ENCODE measurements around the gene ABHD14A. TPM values are rescaled to one million over a fixed set of nuclear protein-coding genes. Genes with fewer than 3 reads are reported as not detected.

ABHD14A gene
- total RNA-seq, 1 donor from 2014 or later, result 11.8 TPM

DNA sequence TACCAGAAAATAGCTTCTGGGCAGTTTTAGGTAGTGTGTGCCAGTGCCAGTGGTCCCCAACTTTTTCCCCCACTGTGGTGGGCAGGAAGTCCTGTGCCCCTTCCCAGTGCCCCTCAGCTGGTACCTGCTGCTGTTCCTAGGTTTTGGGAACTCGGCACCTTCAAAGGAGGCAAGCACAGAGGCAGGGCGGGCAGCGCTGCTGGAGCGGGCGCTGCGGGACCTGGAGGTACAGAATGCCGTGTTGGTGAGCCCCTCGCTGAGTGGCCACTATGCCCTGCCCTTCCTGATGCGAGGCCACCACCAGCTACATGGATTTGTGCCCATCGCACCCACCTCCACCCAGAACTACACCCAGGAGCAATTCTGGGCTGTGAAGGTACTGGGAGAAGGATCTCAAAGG, 5.4 kb downstream of the ABHD14A start:
- Mint-ChIP-seq H3K4me3 (ENCODE audit: unreplicated experiment) (no peak overlapping the region), H3K36me3 (ENCODE audit: low read depth, unreplicated experiment) (no peaks in the 10 kb centered on the region), H3K27me3 (ENCODE audit: low read depth, unreplicated experiment) (no peaks in the 10 kb centered on the region), H3K9me3 (ENCODE audit: unreplicated experiment) (no peaks in the 10 kb centered on the region), H3K4me1 (ENCODE audit: low read depth, unreplicated experiment) (peaks cover 4% of the 10 kb centered on the region), H3K27ac (ENCODE audit: unreplicated experiment) (no peak overlapping the region)
- H3K9me3 ChIP-seq (ENCODE audit: insufficient read depth, low read depth, low read length), result no peaks in the 10 kb centered on the region
- peaks cover 22% of the 10 kb centered on the region for H3K4me1 ChIP-seq (ENCODE audit: insufficient read depth, low read length)
- DNase-seq (ENCODE audit: low read depth) (no peak), FAIRE-seq (no peak)
- no peak overlapping the region for H3K9ac ChIP-seq (ENCODE audit: low read length)
- peaks cover 17% of the 10 kb centered on the region for H3K79me2 ChIP-seq (ENCODE audit: insufficient read depth, low read length)
- H3K4me3 ChIP-seq (ENCODE audit: insufficient read depth, low read depth, low read length), result no peak overlapping the region
- peaks cover 2% of the 10 kb centered on the region for H3K36me3 ChIP-seq (ENCODE audit: insufficient read depth, low read length)
- no peak overlapping the region for H3K4me2 ChIP-seq (ENCODE audit: low read length)
- H3K27ac ChIP-seq (ENCODE audit: low read depth, low read length), result no peak overlapping the region
- TF ChIP-seq, protein P1, sequence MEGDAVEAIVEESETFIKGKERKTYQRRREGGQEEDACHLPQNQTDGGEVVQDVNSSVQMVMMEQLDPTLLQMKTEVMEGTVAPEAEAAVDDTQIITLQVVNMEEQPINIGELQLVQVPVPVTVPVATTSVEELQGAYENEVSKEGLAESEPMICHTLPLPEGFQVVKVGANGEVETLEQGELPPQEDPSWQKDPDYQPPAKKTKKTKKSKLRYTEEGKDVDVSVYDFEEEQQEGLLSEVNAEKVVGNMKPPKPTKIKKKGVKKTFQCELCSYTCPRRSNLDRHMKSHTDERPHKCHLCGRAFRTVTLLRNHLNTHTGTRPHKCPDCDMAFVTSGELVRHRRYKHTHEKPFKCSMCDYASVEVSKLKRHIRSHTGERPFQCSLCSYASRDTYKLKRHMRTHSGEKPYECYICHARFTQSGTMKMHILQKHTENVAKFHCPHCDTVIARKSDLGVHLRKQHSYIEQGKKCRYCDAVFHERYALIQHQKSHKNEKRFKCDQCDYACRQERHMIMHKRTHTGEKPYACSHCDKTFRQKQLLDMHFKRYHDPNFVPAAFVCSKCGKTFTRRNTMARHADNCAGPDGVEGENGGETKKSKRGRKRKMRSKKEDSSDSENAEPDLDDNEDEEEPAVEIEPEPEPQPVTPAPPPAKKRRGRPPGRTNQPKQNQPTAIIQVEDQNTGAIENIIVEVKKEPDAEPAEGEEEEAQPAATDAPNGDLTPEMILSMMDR (IDR thresholded peaks at IDR 0.05; ENCODE audit: insufficient read depth, low read depth, low read length), result no peak
- TF ChIP-seq EZH2 (IDR thresholded peaks at IDR 0.05; ENCODE audit: insufficient read depth, low read length), result no peak
- H4K20me1 ChIP-seq (ENCODE audit: insufficient read depth, low read length), result peaks cover 6% of the 10 kb centered on the region
- H2AFZ ChIP-seq (ENCODE audit: low read depth, low read length), result no peak overlapping the region
- no peaks in the 10 kb centered on the region for H3K27me3 ChIP-seq (ENCODE audit: insufficient read depth, low read length)

DNA sequence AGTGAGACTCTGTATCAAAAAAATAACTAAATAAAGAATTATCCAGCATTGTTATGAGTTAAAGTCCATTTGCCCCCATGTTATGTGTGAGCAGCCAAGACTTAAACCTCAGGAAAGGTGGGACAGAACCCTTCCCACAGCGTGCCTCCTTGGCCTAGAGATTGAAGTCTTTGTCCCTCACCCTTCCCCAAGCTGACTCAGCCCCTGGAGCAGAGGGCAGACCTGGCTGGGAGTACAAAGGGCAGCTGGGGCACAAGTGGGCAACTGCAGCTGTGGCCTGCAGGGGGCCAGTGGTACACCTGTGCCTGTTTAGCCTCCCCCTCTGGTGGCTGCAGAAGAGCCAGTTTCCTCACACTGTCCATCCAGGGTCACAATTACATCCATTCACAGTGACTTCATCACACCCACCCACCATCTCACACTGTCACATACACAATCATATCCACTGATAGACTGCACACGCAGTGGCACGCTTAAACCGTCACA, 7.5 kb downstream of the ABHD14A start:
- peaks cover 4% of the 10 kb centered on the region for H3K4me1 Mint-ChIP-seq (ENCODE audit: low read depth, unreplicated experiment)
- peak overlapping the region; percentile 73 for H3K27ac ChIP-seq (ENCODE audit: low read depth, low read length)
- FAIRE-seq (no peak), DNase-seq (ENCODE audit: low read depth) (no peak)
- TF ChIP-seq, protein P1 (IDR thresholded peaks at IDR 0.05; ENCODE audit: insufficient read depth, low read depth, low read length), result peak; percentile 50
- TF ChIP-seq EZH2 (IDR thresholded peaks at IDR 0.05; ENCODE audit: insufficient read depth, low read length), result no peak
- no peaks in the 10 kb centered on the region for H3K9me3 ChIP-seq (ENCODE audit: insufficient read depth, low read depth, low read length)
- peak overlapping the region; percentile 83 for H3K9ac ChIP-seq (ENCODE audit: low read length)
- peak overlapping the region; percentile 79 for H2AFZ ChIP-seq (ENCODE audit: low read depth, low read length)
- H3K27ac Mint-ChIP-seq (ENCODE audit: unreplicated experiment), result peak overlapping the region; percentile 64
- peaks cover 15% of the 10 kb centered on the region for H3K4me1 ChIP-seq (ENCODE audit: insufficient read depth, low read length)
- no peaks in the 10 kb centered on the region for H3K36me3 Mint-ChIP-seq (ENCODE audit: low read depth, unreplicated experiment)
- H3K9me3 Mint-ChIP-seq (ENCODE audit: unreplicated experiment), result no peaks in the 10 kb centered on the region
- no peaks in the 10 kb centered on the region for H3K27me3 Mint-ChIP-seq (ENCODE audit: low read depth, unreplicated experiment)
- peak overlapping the region; percentile 99 for H3K4me2 ChIP-seq (ENCODE audit: low read length)
- peaks cover 17% of the 10 kb centered on the region for H3K79me2 ChIP-seq (ENCODE audit: insufficient read depth, low read length)
- H3K4me3 ChIP-seq (ENCODE audit: insufficient read depth, low read depth, low read length), result peak overlapping the region; percentile 71
- no peaks in the 10 kb centered on the region for H3K27me3 ChIP-seq (ENCODE audit: insufficient read depth, low read length)
- peaks cover 6% of the 10 kb centered on the region for H4K20me1 ChIP-seq (ENCODE audit: insufficient read depth, low read length)
- peak overlapping the region; percentile 83 for H3K4me3 Mint-ChIP-seq (ENCODE audit: unreplicated experiment)
- H3K36me3 ChIP-seq (ENCODE audit: insufficient read depth, low read length), result peaks cover 2% of the 10 kb centered on the region

DNA sequence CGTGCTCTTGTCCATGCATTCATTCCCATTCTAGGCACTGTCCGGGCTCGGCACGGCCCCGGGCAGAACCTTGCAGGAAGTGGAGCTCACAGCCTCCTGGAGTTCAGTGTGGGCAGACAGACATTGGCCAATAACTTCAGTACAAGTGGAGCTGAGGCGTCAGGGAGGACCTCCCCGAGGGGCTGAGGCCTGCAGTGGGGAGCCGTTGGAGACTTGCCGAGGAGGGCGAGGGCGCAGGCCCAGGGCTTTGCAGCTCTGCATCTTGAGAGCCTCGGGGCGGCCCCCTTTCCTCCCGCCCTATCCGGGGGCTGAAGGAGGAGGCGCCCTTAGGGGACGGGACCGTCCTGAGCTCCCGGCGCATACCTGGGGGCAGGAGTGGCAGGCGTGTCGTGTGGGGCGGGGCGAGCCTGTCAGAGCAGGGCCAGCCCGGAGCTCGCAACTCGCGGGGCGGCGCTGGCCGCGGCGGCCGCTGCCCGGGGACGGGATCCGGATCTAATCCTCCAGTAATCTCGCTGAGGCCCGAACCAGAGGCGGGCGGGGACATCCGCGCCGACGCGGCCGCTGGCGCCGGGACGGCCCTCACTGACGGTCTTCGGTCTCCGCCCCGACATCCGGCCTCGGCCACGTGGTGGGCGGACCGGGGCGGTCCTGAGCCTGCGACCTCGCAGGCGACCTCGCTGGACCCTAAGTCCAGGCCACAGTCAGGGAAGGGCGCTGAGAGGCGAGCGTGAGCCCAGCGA, 8.1 kb downstream of the ABHD14A start, which contains the start of gene ACY1:
TSS of gene ACY1 (plus strand) at position 698 of the 740 bp plus-strand sequence. CDS start 530 bp downstream, outside the sequence.
- TF ChIP-seq EZH2 (IDR thresholded peaks at IDR 0.05; ENCODE audit: insufficient read depth, low read length), result no peak
- TF ChIP-seq, protein P1 (IDR thresholded peaks at IDR 0.05; ENCODE audit: insufficient read depth, low read depth, low read length), result no peak
- H3K36me3 ChIP-seq (ENCODE audit: insufficient read depth, low read length), result peaks cover 2% of the 10 kb centered on the region
- peak within 1 kb of the TSS; percentile 73 for H3K27ac ChIP-seq (ENCODE audit: low read depth, low read length)
- peak within 1 kb of the TSS; percentile 99 for H3K4me2 ChIP-seq (ENCODE audit: low read length)
- no peaks in the 10 kb centered on the region for H3K27me3 ChIP-seq (ENCODE audit: insufficient read depth, low read length)
- H3K4me1 ChIP-seq (ENCODE audit: insufficient read depth, low read length), result peaks cover 15% of the 10 kb centered on the region
- DNase-seq (ENCODE audit: low read depth) (peak; percentile 72), FAIRE-seq (no peak)
- peaks cover 4% of the 10 kb centered on the region for H3K4me1 Mint-ChIP-seq (ENCODE audit: low read depth, unreplicated experiment)
- no peaks in the 10 kb centered on the region for H3K27me3 Mint-ChIP-seq (ENCODE audit: low read depth, unreplicated experiment)
- no peaks in the 10 kb centered on the region for H3K9me3 ChIP-seq (ENCODE audit: insufficient read depth, low read depth, low read length)
- H3K4me3 Mint-ChIP-seq (ENCODE audit: unreplicated experiment), result peak within 1 kb of the TSS; percentile 85
- peaks cover 6% of the 10 kb centered on the region for H4K20me1 ChIP-seq (ENCODE audit: insufficient read depth, low read length)
- peak within 1 kb of the TSS; percentile 71 for H3K4me3 ChIP-seq (ENCODE audit: insufficient read depth, low read depth, low read length)
- H3K79me2 ChIP-seq (ENCODE audit: insufficient read depth, low read length), result peaks cover 17% of the 10 kb centered on the region
- no peaks in the 10 kb centered on the region for H3K9me3 Mint-ChIP-seq (ENCODE audit: unreplicated experiment)
- peak within 1 kb of the TSS; percentile 88 for H3K27ac Mint-ChIP-seq (ENCODE audit: unreplicated experiment)
- no peaks in the 10 kb centered on the region for H3K36me3 Mint-ChIP-seq (ENCODE audit: low read depth, unreplicated experiment)
- H3K9ac ChIP-seq (ENCODE audit: low read length), result peak within 1 kb of the TSS; percentile 83
- H2AFZ ChIP-seq (ENCODE audit: low read depth, low read length), result peak within 1 kb of the TSS; percentile 79

Data from astrocyte (in vitro differentiated cells and primary cell).